GM12878 (cell line): ENCODE measurements around the gene THBS1. TPM values are rescaled to one million over a fixed set of nuclear protein-coding genes. Genes with fewer than 3 reads are reported as not detected.

Source experiments
- ATAC-seq: fragments of 200-7000 bp; cut with Tn5 transposase; 3 replicates; pipeline ENCODE4 v1.9.1; 2020; ENCODE audit warnings: mild to moderate bottlenecking, moderate library complexity
- Bru-seq: library from RNA; stranded (reverse); fragments of 400-500 nt; gene quantifications from one replicate; lab custom pipeline; 2021; lab: Mats Ljungman, UMichigan
- BruChase-seq, 2 experiments: library from RNA; stranded (reverse); fragments of 400-500 nt; gene quantifications; one replicate each; lab custom pipeline; 2021; lab: Mats Ljungman, UMichigan
- BruUV-seq: library from RNA; stranded (reverse); fragments of 400-500 nt; replicated peaks from 2 replicates; lab custom pipeline; 2021; lab: Mats Ljungman, UMichigan
- CTCF ChIA-PET: fragments of 300-600 bp; sonication (Branson Sonifier 250); formaldehyde crosslinking; extraction: SDS; loops from one replicate; lab custom pipeline; 2021; ENCODE audit warnings: inconsistent platforms; lab: Yijun Ruan, JAX
- POLR2A ChIA-PET: fragments of 350-600 bp; formaldehyde crosslinking; extraction: SDS; loops from one replicate; lab custom pipeline; 2021; ENCODE audit warnings: inconsistent platforms; lab: Charles Lee
- RAD21 ChIA-PET: fragments of 300-600 bp; sonication (Branson Sonifier 250); formaldehyde crosslinking; loops from one replicate; lab custom pipeline; 2023; ENCODE audit warnings: antibody characterized with exemption; ENCODE audit not compliant: unreplicated experiment; lab: Charles Lee
- SMC1A ChIA-PET: fragments of 300-600 bp; sonication (Branson Sonifier 250); formaldehyde crosslinking; loops from one replicate; lab custom pipeline; 2023; ENCODE audit not compliant: unreplicated experiment, uncharacterized antibody; lab: Charles Lee
- DNase-seq: peaks from one replicate; pipeline ENCODE4 v3.0.0-alpha.2; 2011; ENCODE audit warnings: low read depth, low spot score
- FAIRE-seq: peaks from 3 replicates; lab custom pipeline; 2011; peaks lifted over from hg19 to GRCh38; lab: Jason Lieb, UNC
- H2AFZ ChIP-seq: 2 replicates; pipeline ENCODE4 v1.6.0; 2011; ENCODE audit warnings: low read depth, low read length, control low read depth; ENCODE audit not compliant: control insufficient read depth
- H3K27ac ChIP-seq: 2 replicates; pipeline ENCODE4 v1.5.1; 2011; ENCODE audit warnings: control low read depth; ENCODE audit not compliant: control insufficient read depth, insufficient read depth
- H3K27me3 ChIP-seq, 2 experiments: replicated peaks in 1 of 2; 2 replicates each; pipeline versions ENCODE4 v1.6.0 to v1.6.1; 2011; ENCODE audit warnings: low read length in 1 of 2; ENCODE audit not compliant: control insufficient read depth in 2 of 2, insufficient read depth in 2 of 2
- H3K36me3 ChIP-seq, 2 experiments: 2 replicates each; pipeline ENCODE4 v1.5.1; 2011; ENCODE audit warnings: low read length in 1 of 2; ENCODE audit not compliant: control insufficient read depth in 2 of 2, insufficient read depth in 2 of 2
- H3K4me1 ChIP-seq: 2 replicates; pipeline ENCODE4 v1.6.1; 2011; ENCODE audit warnings: mild to moderate bottlenecking, low read length, moderate library complexity, mixed read lengths; ENCODE audit not compliant: control insufficient read depth, insufficient read depth
- H3K4me2 ChIP-seq: 2 replicates; pipeline ENCODE4 v1.6.0; 2011; ENCODE audit warnings: control low read depth; ENCODE audit not compliant: control insufficient read depth, insufficient read depth
- H3K4me3 ChIP-seq: fragments of 200-600 bp; sonication (generic); 2 replicates; pipeline ENCODE4 v1.5.1; 2016
- H3K79me2 ChIP-seq: 2 replicates; pipeline ENCODE4 v1.6.0; 2011; ENCODE audit warnings: low read length; ENCODE audit not compliant: control insufficient read depth, insufficient read depth
- H3K9ac ChIP-seq: 2 replicates; pipeline ENCODE4 v1.8.0; 2011; ENCODE audit warnings: low read length, control low read depth, mixed read lengths; ENCODE audit not compliant: control insufficient read depth, insufficient read depth
- H3K9me3 ChIP-seq: replicated peaks from 3 replicates; pipeline ENCODE4 v1.5.1; 2011; ENCODE audit warnings: mild to moderate bottlenecking, low read length; ENCODE audit not compliant: control insufficient read depth, insufficient read depth
- H4K20me1 ChIP-seq: 2 replicates; pipeline ENCODE4 v1.6.0; 2011; ENCODE audit not compliant: control insufficient read depth, insufficient read depth
- ATF7 ChIP-seq: fragments of 450-650 bp; IDR thresholded peaks from 2 replicates; pipeline ENCODE4 v1.6.1; 2016; ENCODE audit warnings: low read depth, mild to moderate bottlenecking
- DPF2 ChIP-seq: fragments of 450-650 bp; IDR thresholded peaks from 2 replicates; pipeline ENCODE4 v1.6.1; 2017; ENCODE audit warnings: mild to moderate bottlenecking
- EGR1 ChIP-seq, 2 experiments: IDR thresholded peaks; 1 replicate in 1 of 2; 2 replicates in 1 of 2; pipeline ENCODE4 v1.6.1; 2011 to 2012; ENCODE audit warnings: low read depth in 2 of 2, low read length in 2 of 2, borderline replicate concordance in 1 of 2, mild to moderate bottlenecking in 1 of 2, moderate library complexity in 1 of 2
- HDAC6 ChIP-seq: fragments of 200-600 bp; sonication (generic); IDR thresholded peaks from one replicate; pipeline ENCODE4 v1.8.0; 2017; ENCODE audit warnings: antibody characterized with exemption; ENCODE audit not compliant: unreplicated experiment
- WGBS: methylation state at CpG from one replicate; pipeline ENCODE4 v1.1.6; 2016; ENCODE audit warnings: low lambda C conversion rate; ENCODE audit not compliant: insufficient replicate concordance, insufficient coverage; ENCODE audit errors: missing lambda C conversion rate; 5-methylcytosine and 5-hydroxymethylcytosine counted together
- in situ Hi-C: fragments of 300-500 bp; cut with MboI; formaldehyde crosslinking; loops from 9 replicates; pipeline ENCODE4 v1.14.3; 2018; ENCODE audit warnings: mixed read lengths
- intact Hi-C: fragments of 100-400 bp; cut with micrococcal nuclease; formaldehyde crosslinking; loops from one replicate; pipeline ENCODE4 v1.14.2; 2022; ENCODE audit not compliant: unreplicated experiment
- long read RNA-seq, 2 experiments: library from polyadenylated mRNA; unstranded; transcript quantifications; one replicate each; pipeline ENCODE4 v2.0.0, GENCODE V29; 2019 to 2020
- polyA minus RNA-seq, 3 experiments: library from RNA; depleted of rRNA, polyadenylated mRNA; stranded (reverse); fragments of >200 nt; gene quantifications; 2 replicates each; pipeline ENCODE4 v1.2.3, GENCODE V29; 2011
- polyA plus RNA-seq, 11 experiments: library from polyadenylated mRNA; depleted of rRNA in 4 of 11; unstranded in 6 of 11; stranded (reverse) in 5 of 11; fragments of >200 nt; fragmentation: Nextera tagmentation in 4 of 11; fragmentation: Illumina TruSeq in 1 of 11; extraction: Ambion mirVana in 4 of 11; extraction: Trizol in 1 of 11; gene quantifications; 1 replicate in 1 of 11; 2 replicates in 10 of 11; pipeline versions ENCODE4 v1.2.1 to v1.2.3, GENCODE V29; 2011 to 2016; ENCODE audit warnings: inconsistent platforms in 2 of 11, missing spikeins in 2 of 11, low read depth in 1 of 11
- total RNA-seq, 4 experiments: library from RNA; depleted of rRNA in 3 of 4; stranded (reverse); fragments of >200 nt in 3 of 4; fragmentation: Illumina TruSeq in 1 of 4; extraction: Trizol in 1 of 4; gene quantifications; 2 replicates each; pipeline versions ENCODE4 v1.2.1 to v1.2.3, GENCODE V29; 2013 to 2021

THBS1 gene
- 0.06 TPM in 1 of 2 replicates, not detected in the other for total RNA-seq (2013; cell fraction: nucleolus; rRNA removed)
- total RNA-seq (2014; rRNA removed): 0.23 TPM in 1 of 2 replicates, not detected in the other
- not detected in 2 replicates for total RNA-seq (2014; rRNA removed; fragmentation: Illumina TruSeq; extraction: Trizol)
- 1.5 and 1.6 TPM in 2 replicates for total RNA-seq (2021)
- not detected for polyA plus RNA-seq (2011; ENCODE audit: low read depth)
- polyA plus RNA-seq (2011; rRNA removed): 0.08 and 0.09 TPM in 2 replicates
- polyA plus RNA-seq (2011; cell fraction: cytosol; rRNA removed): 0.20 and 0.30 TPM in 2 replicates
- polyA plus RNA-seq (2011; cell fraction: nucleus; rRNA removed): 0.16 and 0.19 TPM in 2 replicates
- polyA plus RNA-seq (2012): 0.05 and 0.06 TPM in 2 replicates
- not detected in 2 replicates for polyA plus RNA-seq (2014; fragmentation: Illumina TruSeq; extraction: Trizol)
- polyA plus RNA-seq (2014; fragmentation: Nextera tagmentation; extraction: Ambion mirVana): under 1 TPM; under 0.01 to 0.02 TPM
- polyA plus RNA-seq (2014; rRNA removed): 0.03 TPM in 1 of 2 replicates, not detected in the other
- polyA plus RNA-seq (2016; fragmentation: Nextera tagmentation; extraction: Ambion mirVana): under 1 TPM; 0.55 to 0.64 TPM
- 0.73 and 0.77 TPM in 2 replicates for polyA minus RNA-seq (2011; rRNA and poly(A)+ RNA removed)
- polyA minus RNA-seq (2011; cell fraction: cytosol; rRNA and poly(A)+ RNA removed): 1.2 and 1.5 TPM in 2 replicates
- polyA minus RNA-seq (2011; cell fraction: nucleus; rRNA and poly(A)+ RNA removed): 0.73 and 1.7 TPM in 2 replicates
- percentile 31 among the genes with signal in this experiment for Bru-seq, nascent RNA
- percentile 32 among the genes with signal in this experiment for BruChase-seq, experiment 1, labeled RNA remaining after a 6-hour chase
- BruChase-seq, experiment 2, labeled RNA remaining after a 2-hour chase: percentile 41 among the genes with signal in this experiment
- long read RNA-seq, experiment 1: 0 reads
- long read RNA-seq, experiment 2: 0 reads

GRCh38 chr15:39580485-39581241 is at the start of gene THBS1:
THBS1 (plus strand) TSS chr15:39581079; CDS start chr15:39581858, 779 bp downstream.
- H3K9me3 ChIP-seq: no peaks in the 10 kb centered on the region; the same call in 2 of the 3 replicates
- no peak within 1 kb of the TSS for H3K9ac ChIP-seq
- SMC1A ChIA-PET: interaction anchor here (0.5 to 1.8 kb wide), 11 partner anchors 12 to 458 kb away, joined by 3 to 9 read pairs (median 3); no protein-coding TSS in a partner anchor
- peaks cover 4 to 5% of the 10 kb centered on the region in 2 experiments; a peak in 3 of 4 replicates for H3K27me3 ChIP-seq
- peak within 1 kb of the TSS; percentile 91 for H3K4me2 ChIP-seq
- POLR2A ChIA-PET: interaction anchor here (0.5 kb wide), 1 partner anchor 431 kb away, joined by 3 read pairs; no protein-coding TSS in a partner anchor
- intact Hi-C loops (loop anchor here (1.0 to 5.0 kb wide), 6 partner anchors 107 to 868 kb away; no protein-coding TSS in a partner anchor), in situ Hi-C loops (loop anchor here (5.0 to 25.0 kb wide), 3 partner anchors 453 to 873 kb away; no protein-coding TSS in a partner anchor)
- CTCF ChIA-PET: interaction anchor here (0.7 to 8.5 kb wide), 25 partner anchors 11 to 1141 kb away, joined by 3 to 68 read pairs (median 5); no protein-coding TSS in a partner anchor
- no peaks in the 10 kb centered on the region for H4K20me1 ChIP-seq
- no peak for FAIRE-seq
- no peak for DNase-seq
- TF ChIP-seq ATF7 (no peak), HDAC6 (peak; percentile 36), DPF2 (0 out of 2 replicates have a peak, but pooled peaks have one; percentile 16), EGR1 (IDR thresholded peaks at IDR 0.05; ENCODE audit: borderline replicate concordance in 1 of 2, low read depth in 2 of 2, low read length in 2 of 2) (0 out of 3 replicates have a peak, but pooled peaks of 1 of the 2 experiments have one; percentile 20)
- no peaks in the 10 kb centered on the region for H3K79me2 ChIP-seq
- no TSS peak for BruUV-seq
- no peaks in the 10 kb centered on the region for H3K4me1 ChIP-seq
- H2AFZ ChIP-seq: peak within 1 kb of the TSS; percentile 26
- RAD21 ChIA-PET: interaction anchor here (0.9 to 2.3 kb wide), 7 partner anchors 10 to 1140 kb away, joined by 3 to 13 read pairs (median 5); no protein-coding TSS in a partner anchor
- H3K4me3 ChIP-seq: peak within 1 kb of the TSS; percentile 58; the same call in 1 of the 2 replicates
- H3K27ac ChIP-seq: no peak within 1 kb of the TSS
- H3K36me3 ChIP-seq: no peaks in the 10 kb centered on the region
- ATAC-seq: peak; percentile 56
- 12% methylated on average over 39 of the region's 74 CpGs for WGBS
